Measurements from ENCODE around the gene DMXL1.

The DMXL1 gene

DNA sequence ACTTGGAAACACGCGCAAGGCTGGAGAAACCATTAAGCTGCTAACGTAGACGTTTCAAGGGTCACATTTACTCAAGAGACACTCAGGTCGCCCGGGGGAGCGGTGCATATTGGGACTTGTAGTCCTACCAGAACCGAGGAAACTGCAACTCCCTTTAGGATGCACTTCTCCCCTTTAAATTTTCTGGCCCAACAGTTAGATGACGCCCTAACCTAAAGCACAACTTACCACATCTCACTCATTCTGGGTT is 384 bp upstream of the DMXL1 start (continued):
- no peak for TF ChIP-seq ZNF624 (tag by site-specific recombination; IDR thresholded peaks at IDR 0.05)
- no peak for TF ChIP-seq KLF7 (tag by site-specific recombination; IDR thresholded peaks at IDR 0.05; ENCODE audit: borderline replicate concordance)
- peak; percentile 61 for TF ChIP-seq MZF1 (tag by site-specific recombination; IDR thresholded peaks at IDR 0.05; ENCODE audit: borderline replicate concordance)
- TF ChIP-seq ZNF660 (tag by site-specific recombination; IDR thresholded peaks at IDR 0.05): peak; percentile 10

DNA sequence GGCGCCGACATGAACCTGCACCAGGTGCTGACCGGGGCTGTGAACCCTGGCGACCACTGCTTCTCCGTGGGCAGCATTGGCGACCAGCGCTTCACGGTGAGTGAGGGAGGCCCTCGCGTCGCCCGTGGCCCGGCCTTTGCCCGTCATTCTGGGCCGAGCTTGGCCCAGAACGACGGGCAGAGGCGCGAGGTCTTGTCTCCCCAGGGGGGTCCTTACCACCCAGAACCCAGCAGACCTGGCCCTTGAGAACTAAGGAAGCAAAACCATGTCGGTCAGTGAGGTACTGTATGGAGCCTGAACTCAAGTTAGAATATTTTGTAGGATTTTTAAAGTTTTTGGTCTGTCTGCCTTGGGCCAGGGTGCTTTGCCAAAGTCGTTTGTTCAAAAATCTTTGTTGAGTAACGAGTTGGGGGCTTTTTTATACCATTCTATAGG is 691 bp downstream of the DMXL1 start:
- ChIA-PET POLR2A (interaction anchor here (0.9 to 2.0 kb wide), 8 partner anchors 9 to 285 kb away, joined by 3 to 10 read pairs (median 6); partner anchors contain the start of genes DTWD2 and TNFAIP8), CTCF (interaction anchor here (0.6 to 0.8 kb wide), 2 partner anchors 296 to 993 kb away, joined by 4 read pairs; no protein-coding TSS in a partner anchor)
- peak overlapping the region; percentile 88 for H3K27ac ChIP-seq (ENCODE audit: extremely low read depth, low read depth, low read length)
- no peaks in the 10 kb centered on the region for H3K36me3 ChIP-seq (ENCODE audit: control insufficient read depth in 2 of 2, insufficient read depth in 1 of 2, low read length in 2 of 2)
- H3K4me1 ChIP-seq (ENCODE audit: control insufficient read depth, insufficient read depth, low read length): peaks cover 14% of the 10 kb centered on the region
- H3K4me3 ChIP-seq (ENCODE audit: low read depth, low read length): peak overlapping the region; percentile 88
- no peaks in the 10 kb centered on the region for H3K9me3 ChIP-seq (ENCODE audit: control insufficient read depth, insufficient read depth, low read depth, low read length)
- TF ChIP-seq, protein P1, sequence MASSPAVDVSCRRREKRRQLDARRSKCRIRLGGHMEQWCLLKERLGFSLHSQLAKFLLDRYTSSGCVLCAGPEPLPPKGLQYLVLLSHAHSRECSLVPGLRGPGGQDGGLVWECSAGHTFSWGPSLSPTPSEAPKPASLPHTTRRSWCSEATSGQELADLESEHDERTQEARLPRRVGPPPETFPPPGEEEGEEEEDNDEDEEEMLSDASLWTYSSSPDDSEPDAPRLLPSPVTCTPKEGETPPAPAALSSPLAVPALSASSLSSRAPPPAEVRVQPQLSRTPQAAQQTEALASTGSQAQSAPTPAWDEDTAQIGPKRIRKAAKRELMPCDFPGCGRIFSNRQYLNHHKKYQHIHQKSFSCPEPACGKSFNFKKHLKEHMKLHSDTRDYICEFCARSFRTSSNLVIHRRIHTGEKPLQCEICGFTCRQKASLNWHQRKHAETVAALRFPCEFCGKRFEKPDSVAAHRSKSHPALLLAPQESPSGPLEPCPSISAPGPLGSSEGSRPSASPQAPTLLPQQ (tag by site-specific recombination; IDR thresholded peaks at IDR 0.05): 0 out of 2 replicates have a peak, but pooled peaks have one; percentile 22
- TF ChIP-seq ZNF266 (tag by site-specific recombination; IDR thresholded peaks at IDR 0.05; ENCODE audit: low read depth) (no peak), ZNF670 (tag by site-specific recombination; IDR thresholded peaks at IDR 0.05; ENCODE audit: low read depth) (no peak), ZNF341 (tag by site-specific recombination; IDR thresholded peaks at IDR 0.05; ENCODE audit: low read depth) (no peak), ZNF121 (tag by site-specific recombination; IDR thresholded peaks at IDR 0.05) (no peak), ZNF792 (tag by site-specific recombination; IDR thresholded peaks at IDR 0.05) (no peak), ZNF596 (tag by site-specific recombination; IDR thresholded peaks at IDR 0.05) (no peak), ZNF623 (tag by site-specific recombination; IDR thresholded peaks at IDR 0.05) (no peak), ZBTB8A (tag by site-specific recombination; IDR thresholded peaks at IDR 0.05) (no peak; the same call in 1 of the 2 replicates), ZNF202 (tag by site-specific recombination; IDR thresholded peaks at IDR 0.05; ENCODE audit: borderline replicate concordance) (no peak), WT1 (tag by site-specific recombination; IDR thresholded peaks at IDR 0.05) (no peak), KLF16 (tag by site-specific recombination; IDR thresholded peaks at IDR 0.05) (no peak), ZNF560 (tag by site-specific recombination; IDR thresholded peaks at IDR 0.05; ENCODE audit: borderline replicate concordance) (no peak), ZNF433 (tag by site-specific recombination; IDR thresholded peaks at IDR 0.05; ENCODE audit: low read depth) (no peak), FEZF1 (tag by site-specific recombination; IDR thresholded peaks at IDR 0.05) (no peak), ZNF660 (tag by site-specific recombination; IDR thresholded peaks at IDR 0.05) (0 out of 2 replicates have a peak, but pooled peaks have one; percentile 5), KLF1 (tag by site-specific recombination; IDR thresholded peaks at IDR 0.05) (no peak), IKZF3 (tag by site-specific recombination; IDR thresholded peaks at IDR 0.05) (no peak), ZNF112 (tag by site-specific recombination; IDR thresholded peaks at IDR 0.05) (no peak), YY1 (tag by site-specific recombination; IDR thresholded peaks at IDR 0.05) (peak; percentile 4; the same call in 1 of the 2 replicates), KLF8 (tag by site-specific recombination; IDR thresholded peaks at IDR 0.05) (no peak), ZNF324 (tag by site-specific recombination; IDR thresholded peaks at IDR 0.05) (no peak), ZNF223 (tag by site-specific recombination; IDR thresholded peaks at IDR 0.05) (no peak), SCRT1 (tag by site-specific recombination; IDR thresholded peaks at IDR 0.05; ENCODE audit: borderline replicate concordance) (no peak), ZNF426 (tag by site-specific recombination; IDR thresholded peaks at IDR 0.05) (no peak), ZNF624 (tag by site-specific recombination; IDR thresholded peaks at IDR 0.05) (no peak), MEIS1 (CRISPR knock-in tag; IDR thresholded peaks at IDR 0.05; ENCODE audit: borderline replicate concordance) (no peak)
- TF ChIP-seq, protein P2, sequence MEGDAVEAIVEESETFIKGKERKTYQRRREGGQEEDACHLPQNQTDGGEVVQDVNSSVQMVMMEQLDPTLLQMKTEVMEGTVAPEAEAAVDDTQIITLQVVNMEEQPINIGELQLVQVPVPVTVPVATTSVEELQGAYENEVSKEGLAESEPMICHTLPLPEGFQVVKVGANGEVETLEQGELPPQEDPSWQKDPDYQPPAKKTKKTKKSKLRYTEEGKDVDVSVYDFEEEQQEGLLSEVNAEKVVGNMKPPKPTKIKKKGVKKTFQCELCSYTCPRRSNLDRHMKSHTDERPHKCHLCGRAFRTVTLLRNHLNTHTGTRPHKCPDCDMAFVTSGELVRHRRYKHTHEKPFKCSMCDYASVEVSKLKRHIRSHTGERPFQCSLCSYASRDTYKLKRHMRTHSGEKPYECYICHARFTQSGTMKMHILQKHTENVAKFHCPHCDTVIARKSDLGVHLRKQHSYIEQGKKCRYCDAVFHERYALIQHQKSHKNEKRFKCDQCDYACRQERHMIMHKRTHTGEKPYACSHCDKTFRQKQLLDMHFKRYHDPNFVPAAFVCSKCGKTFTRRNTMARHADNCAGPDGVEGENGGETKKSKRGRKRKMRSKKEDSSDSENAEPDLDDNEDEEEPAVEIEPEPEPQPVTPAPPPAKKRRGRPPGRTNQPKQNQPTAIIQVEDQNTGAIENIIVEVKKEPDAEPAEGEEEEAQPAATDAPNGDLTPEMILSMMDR (tag by site-specific recombination; IDR thresholded peaks at IDR 0.05): 0 out of 2 replicates have a peak, but pooled peaks have one; percentile 1
- TF ChIP-seq, protein P3, sequence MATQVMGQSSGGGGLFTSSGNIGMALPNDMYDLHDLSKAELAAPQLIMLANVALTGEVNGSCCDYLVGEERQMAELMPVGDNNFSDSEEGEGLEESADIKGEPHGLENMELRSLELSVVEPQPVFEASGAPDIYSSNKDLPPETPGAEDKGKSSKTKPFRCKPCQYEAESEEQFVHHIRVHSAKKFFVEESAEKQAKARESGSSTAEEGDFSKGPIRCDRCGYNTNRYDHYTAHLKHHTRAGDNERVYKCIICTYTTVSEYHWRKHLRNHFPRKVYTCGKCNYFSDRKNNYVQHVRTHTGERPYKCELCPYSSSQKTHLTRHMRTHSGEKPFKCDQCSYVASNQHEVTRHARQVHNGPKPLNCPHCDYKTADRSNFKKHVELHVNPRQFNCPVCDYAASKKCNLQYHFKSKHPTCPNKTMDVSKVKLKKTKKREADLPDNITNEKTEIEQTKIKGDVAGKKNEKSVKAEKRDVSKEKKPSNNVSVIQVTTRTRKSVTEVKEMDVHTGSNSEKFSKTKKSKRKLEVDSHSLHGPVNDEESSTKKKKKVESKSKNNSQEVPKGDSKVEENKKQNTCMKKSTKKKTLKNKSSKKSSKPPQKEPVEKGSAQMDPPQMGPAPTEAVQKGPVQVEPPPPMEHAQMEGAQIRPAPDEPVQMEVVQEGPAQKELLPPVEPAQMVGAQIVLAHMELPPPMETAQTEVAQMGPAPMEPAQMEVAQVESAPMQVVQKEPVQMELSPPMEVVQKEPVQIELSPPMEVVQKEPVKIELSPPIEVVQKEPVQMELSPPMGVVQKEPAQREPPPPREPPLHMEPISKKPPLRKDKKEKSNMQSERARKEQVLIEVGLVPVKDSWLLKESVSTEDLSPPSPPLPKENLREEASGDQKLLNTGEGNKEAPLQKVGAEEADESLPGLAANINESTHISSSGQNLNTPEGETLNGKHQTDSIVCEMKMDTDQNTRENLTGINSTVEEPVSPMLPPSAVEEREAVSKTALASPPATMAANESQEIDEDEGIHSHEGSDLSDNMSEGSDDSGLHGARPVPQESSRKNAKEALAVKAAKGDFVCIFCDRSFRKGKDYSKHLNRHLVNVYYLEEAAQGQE (tag by site-specific recombination; IDR thresholded peaks at IDR 0.05): no peak
- TF ChIP-seq, protein P4, sequence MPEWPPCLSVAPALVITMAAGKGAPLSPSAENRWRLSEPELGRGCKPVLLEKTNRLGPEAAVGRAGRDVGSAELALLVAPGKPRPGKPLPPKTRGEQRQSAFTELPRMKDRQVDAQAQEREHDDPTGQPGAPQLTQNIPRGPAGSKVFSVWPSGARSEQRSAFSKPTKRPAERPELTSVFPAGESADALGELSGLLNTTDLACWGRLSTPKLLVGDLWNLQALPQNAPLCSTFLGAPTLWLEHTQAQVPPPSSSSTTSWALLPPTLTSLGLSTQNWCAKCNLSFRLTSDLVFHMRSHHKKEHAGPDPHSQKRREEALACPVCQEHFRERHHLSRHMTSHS (tag by site-specific recombination; IDR thresholded peaks at IDR 0.05): no peak

Measured in HEK293 (cell line).